H1 (cell line): Measurements from ENCODE around the gene FADD. TPM values are rescaled to one million over a fixed set of nuclear protein-coding genes. Genes with fewer than 3 reads are reported as not detected.

Experiments
- CTCF ChIA-PET: fragments of 300-600 bp; sonication (Branson Sonifier 250); formaldehyde crosslinking; loops from one replicate; lab custom pipeline; 2021; ENCODE audit not compliant: partially characterized antibody; lab: Charles Lee
- POLR2A ChIA-PET: fragments of 300-600 bp; sonication (Branson Sonifier 250); formaldehyde crosslinking; loops from one replicate; lab custom pipeline; 2021; ENCODE audit warnings: inconsistent platforms; ENCODE audit not compliant: partially characterized antibody; lab: Charles Lee
- DNase-seq, 2 experiments: peaks; one replicate each; pipeline versions ENCODE4 v3.0.0 to v3.0.0-alpha.2; 2010 to 2022; ENCODE audit warnings: low spot score in 2 of 2, low read depth in 1 of 2, mixed read lengths in 1 of 2
- FAIRE-seq: peaks from 2 replicates; lab custom pipeline; 2011; peaks lifted over from hg19 to GRCh38; lab: Jason Lieb, UNC
- H2AFZ ChIP-seq: 2 replicates; pipeline ENCODE4 v1.8.1; 2012; ENCODE audit warnings: low read length, inconsistent platforms
- H2AK5ac ChIP-seq: 2 replicates; pipeline ENCODE4 v1.6.1; 2013; ENCODE audit warnings: low read depth, low read length
- H2BK120ac ChIP-seq: replicated peaks from 2 replicates; pipeline ENCODE3; 2013; ENCODE audit warnings: low read depth, low read length, inconsistent platforms
- H2BK12ac ChIP-seq: 2 replicates; pipeline ENCODE4 v1.6.1; 2013; ENCODE audit warnings: low read depth, low read length
- H2BK15ac ChIP-seq: 2 replicates; pipeline ENCODE4 v1.6.1; 2013; ENCODE audit warnings: low read length
- H2BK20ac ChIP-seq: 2 replicates; pipeline ENCODE4 v1.6.1; 2013; ENCODE audit warnings: low read length
- H2BK5ac ChIP-seq: 2 replicates; pipeline ENCODE4 v1.6.1; 2013; ENCODE audit warnings: low read depth, low read length
- H3K14ac ChIP-seq: 2 replicates; pipeline ENCODE4 v1.6.1; 2013; ENCODE audit warnings: inconsistent platforms; ENCODE audit not compliant: insufficient read length
- H3K18ac ChIP-seq: 2 replicates; pipeline ENCODE4 v1.6.1; 2013; ENCODE audit warnings: low read length; ENCODE audit errors: extremely low read depth
- H3K23ac ChIP-seq: 2 replicates; pipeline ENCODE4 v1.6.1; 2013; ENCODE audit warnings: inconsistent platforms; ENCODE audit not compliant: insufficient read length
- H3K23me2 ChIP-seq: 2 replicates; pipeline ENCODE4 v1.6.1; 2013; ENCODE audit warnings: low read depth, low read length
- H3K27ac ChIP-seq: 2 replicates; pipeline ENCODE4 v1.6.1; 2011; ENCODE audit warnings: low read depth, low read length, inconsistent platforms
- H3K27me3 ChIP-seq, 4 experiments: replicated peaks in 1 of 4; 1 replicate in 1 of 4; 2 replicates in 3 of 4; pipeline versions ENCODE4 v1.6.1 to v1.8.1; 2011 to 2013; ENCODE audit warnings: low read length in 3 of 4, mild to moderate bottlenecking in 3 of 4, inconsistent platforms in 2 of 4, mixed read lengths in 2 of 4, moderate library complexity in 1 of 4; ENCODE audit not compliant: control insufficient read depth in 3 of 4, insufficient read depth in 3 of 4; ENCODE audit errors: extremely low read depth in 1 of 4
- H3K36me3 ChIP-seq, 4 experiments: 2 replicates each; pipeline versions ENCODE4 v1.6.1 to v1.8.1; 2011 to 2013; ENCODE audit warnings: mild to moderate bottlenecking in 4 of 4, low read length in 3 of 4, moderate library complexity in 2 of 4, control low read depth in 1 of 4, inconsistent platforms in 1 of 4; ENCODE audit not compliant: insufficient read depth in 4 of 4, control insufficient read depth in 2 of 4
- H3K4ac ChIP-seq: replicated peaks from 2 replicates; pipeline ENCODE3; 2013; ENCODE audit warnings: low read length, low read depth, mixed read lengths, inconsistent platforms; ENCODE audit not compliant: insufficient read length
- H3K4me1 ChIP-seq, 4 experiments: replicated peaks in 1 of 4; 1 replicate in 1 of 4; 2 replicates in 3 of 4; pipeline versions ENCODE4 v1.6.1 to v1.8.1; 2011 to 2013; ENCODE audit warnings: low read length in 3 of 4, inconsistent platforms in 2 of 4, mixed read lengths in 1 of 4; ENCODE audit not compliant: insufficient read depth in 4 of 4, control insufficient read depth in 3 of 4
- H3K4me2 ChIP-seq, 2 experiments: 2 replicates each; pipeline versions ENCODE4 v1.6.1 to v1.8.1; 2011 to 2013; ENCODE audit warnings: low read depth in 2 of 2, low read length in 2 of 2, control low read depth in 1 of 2, inconsistent platforms in 1 of 2, mild to moderate bottlenecking in 1 of 2; ENCODE audit not compliant: insufficient read depth in 1 of 2
- H3K4me3 ChIP-seq, 4 experiments: fragments of 200-600, 300-600 bp in 1 of 4; sonication (generic), shearing (Covaris generic), sonication (Bioruptor Twin) in 1 of 4; 2 replicates each; pipeline versions ENCODE4 v1.5.1 to v1.8.1; 2011 to 2016; ENCODE audit warnings: low read length in 4 of 4, low read depth in 3 of 4, control low read depth in 2 of 4, inconsistent platforms in 2 of 4, mild to moderate bottlenecking in 2 of 4, mixed read lengths in 1 of 4, moderate library complexity in 1 of 4; ENCODE audit not compliant: insufficient read depth in 2 of 4; ENCODE audit errors: extremely low read depth in 1 of 4
- H3K56ac ChIP-seq: replicated peaks from 2 replicates; pipeline ENCODE3; 2013; ENCODE audit warnings: low read depth, mild to moderate bottlenecking, mixed read lengths, low read length, inconsistent platforms; ENCODE audit not compliant: insufficient read length
- H3K79me1 ChIP-seq: 2 replicates; pipeline ENCODE4 v1.6.1; 2013; ENCODE audit warnings: low read depth, low read length, control low read depth
- H3K79me2 ChIP-seq, 2 experiments: 2 replicates each; pipeline versions ENCODE4 v1.6.1 to v1.8.1; 2012 to 2013; ENCODE audit warnings: low read length in 2 of 2, mild to moderate bottlenecking in 2 of 2, inconsistent platforms in 1 of 2; ENCODE audit not compliant: insufficient read depth in 2 of 2, control insufficient read depth in 1 of 2
- H3K9ac ChIP-seq, 4 experiments: replicated peaks in 1 of 4; 1 replicate in 1 of 4; 2 replicates in 3 of 4; pipeline versions ENCODE4 v1.6.1 to v1.8.1; 2011 to 2013; ENCODE audit warnings: low read depth in 3 of 4, low read length in 3 of 4, control low read depth in 2 of 4, mild to moderate bottlenecking in 2 of 4, moderate library complexity in 2 of 4, inconsistent platforms in 1 of 4; ENCODE audit errors: extremely low read depth in 1 of 4
- H3K9me3 ChIP-seq, 2 experiments: 2 replicates each; pipeline versions ENCODE4 v1.6.1 to v1.8.1; 2012 to 2013; ENCODE audit warnings: mild to moderate bottlenecking in 2 of 2, moderate library complexity in 2 of 2, control low read depth in 1 of 2, inconsistent platforms in 1 of 2, low read depth in 1 of 2, low read length in 1 of 2, mixed read lengths in 1 of 2; ENCODE audit not compliant: insufficient read depth in 2 of 2
- H4K20me1 ChIP-seq, 2 experiments: replicated peaks in 1 of 2; 2 replicates each; pipeline versions ENCODE3 to v1.8.1; 2011 to 2013; ENCODE audit warnings: inconsistent platforms in 2 of 2, low read length in 2 of 2, mild to moderate bottlenecking in 1 of 2; ENCODE audit not compliant: insufficient read depth in 2 of 2, control insufficient read depth in 1 of 2
- H4K5ac ChIP-seq: 2 replicates; pipeline ENCODE4 v1.6.1; 2013; ENCODE audit warnings: low read length, low read depth, mixed read lengths, inconsistent platforms; ENCODE audit not compliant: insufficient read length
- H4K8ac ChIP-seq: 2 replicates; pipeline ENCODE4 v1.8.0; 2013; ENCODE audit warnings: mild to moderate bottlenecking, moderate library complexity, low read length, inconsistent platforms; ENCODE audit not compliant: insufficient read depth; ENCODE audit errors: extremely low read depth
- H4K91ac ChIP-seq: replicated peaks from 2 replicates; pipeline ENCODE3; 2013; ENCODE audit warnings: low read length, mixed read lengths, inconsistent platforms; ENCODE audit not compliant: insufficient read length
- CTCF ChIP-seq, 3 experiments: IDR thresholded peaks; 1 replicate in 2 of 3; 2 replicates in 1 of 3; pipeline versions ENCODE4 v1.5.1 to v1.6.1; 2011; ENCODE audit warnings: low read length in 3 of 3, mild to moderate bottlenecking in 3 of 3, inconsistent platforms in 2 of 3, low read depth in 1 of 3, moderate library complexity in 1 of 3; ENCODE audit not compliant: insufficient read depth in 1 of 3; ENCODE audit errors: control extremely low read depth in 1 of 3
- JUND ChIP-seq: IDR thresholded peaks from 2 replicates; pipeline ENCODE4 v1.6.1; 2011; ENCODE audit warnings: mild to moderate bottlenecking, improper control_type of control experiment, low read length
- TBP ChIP-seq: IDR thresholded peaks from 2 replicates; pipeline ENCODE4 v1.6.1; 2011; ENCODE audit warnings: low read depth, low read length, improper control_type of control experiment
- WGBS, 2 experiments: shearing (Covaris generic) in 1 of 2; methylation state at CpG; one replicate each; pipeline versions ENCODE4 v1.1.6 to v1.1.7; 2013 to 2015; ENCODE audit warnings: low lambda C conversion rate in 2 of 2, mixed read lengths in 2 of 2, inconsistent platforms in 1 of 2, low coverage in 1 of 2, missing lambda C conversion rate in 1 of 2; ENCODE audit not compliant: insufficient replicate concordance in 2 of 2, insufficient coverage in 1 of 2, insufficient read length in 1 of 2; ENCODE audit errors: extremely low coverage in 1 of 2, missing lambda C conversion rate in 1 of 2; 5-methylcytosine and 5-hydroxymethylcytosine counted together
- polyA plus RNA-seq, 7 experiments: library from polyadenylated mRNA; depleted of rRNA in 3 of 7; stranded (reverse) in 5 of 7; unstranded in 2 of 7; fragments of >200 nt in 5 of 7; fragments of 200-250 nt in 2 of 7; gene quantifications; 1 replicate in 5 of 7; 2 replicates in 1 of 7; 4 replicates in 1 of 7; pipeline versions ENCODE4 v1.2.1 to v1.2.3, GENCODE V29; 2011 to 2013; ENCODE audit warnings: missing spikeins in 2 of 7, mixed read lengths in 2 of 7
- total RNA-seq: library from RNA; stranded (reverse); fragmentation: NEBNext Ultra II Directional; extraction: Animal tissue kit (Norgen Biotek cat#: 25700); gene quantifications from 2 replicates; pipeline ENCODE4 v1.2.1, GENCODE V29; 2021

The FADD gene
- total and polyA plus RNA-seq, 2 of the 8 experiments (the other 6 are each of a cell fraction or from before 2014, with no cell fraction given), result 29.0 to 43.9 TPM

GRCh38 chr11:70167723-70168404 is 35.2 kb upstream of the FADD start:
- Histone ChIP-seq H4K91ac (no peak overlapping the region), H2BK20ac (no peak overlapping the region), H3K9ac (no peak overlapping the region), H4K5ac (no peak overlapping the region), H3K18ac (no peak overlapping the region), H3K27ac (no peak overlapping the region), H2BK15ac (no peak overlapping the region), H2BK5ac (no peak overlapping the region), H3K23me2 (no peaks in the 10 kb centered on the region), H2BK12ac (no peak overlapping the region), H3K36me3 (no peaks in the 10 kb centered on the region), H3K4ac (no peak overlapping the region), H3K79me1 (no peaks in the 10 kb centered on the region), H3K56ac (no peak overlapping the region), H3K4me2 (no peak overlapping the region), H3K4me1 (peaks cover 0 to 2% (median 0%) of the 10 kb centered on the region in 4 experiments; a peak in 2 of 7 replicates), H2BK120ac (no peak overlapping the region), H3K9me3 (no peaks in the 10 kb centered on the region), H2AK5ac (no peak overlapping the region), H4K8ac (no peak overlapping the region; the same call in 1 of the 2 replicates), H2AFZ (no peak overlapping the region), H3K27me3 (no peaks in the 10 kb centered on the region; a peak in 1 of 7 replicates), H3K4me3 (no peak overlapping the region), H3K23ac (no peak overlapping the region), H3K79me2 (no peaks in the 10 kb centered on the region), H3K14ac (no peak overlapping the region), H4K20me1 (no peaks in the 10 kb centered on the region)
- CTCF ChIA-PET, result interaction anchor here (0.5 to 10.5 kb wide), 11 partner anchors 10 to 240 kb away, joined by 3 to 78 read pairs (median 5); no protein-coding TSS in a partner anchor
- POLR2A ChIA-PET, result no interaction called here
- DNase-seq (no peak), FAIRE-seq (no peak)
- TF ChIP-seq TBP (no peak), CTCF (IDR thresholded peaks at IDR 0.05; ENCODE audit: control extremely low read depth in 1 of 3, insufficient read depth in 1 of 3, low read depth in 1 of 3, low read length in 3 of 3) (peak in 2 of 3 experiments; percentile 5 to 7; a peak in 1 of 4 replicates), JUND (peak; percentile 56; the same call in 1 of the 2 replicates)
- WGBS, 2 experiments, result 90% methylated on average over 14 of the region's 17 CpGs; no CpG with 5 or more reads in 1 of the 2 experiments
